ENCODE data around the gene GRM8. TPM values are rescaled to one million over a fixed set of nuclear protein-coding genes. Genes with fewer than 3 reads are reported as not detected.

Gene GRM8
- total RNA-seq, 4 donors from 2014 or later: 1.0 to 5.0 TPM; not detected in 2

DNA sequence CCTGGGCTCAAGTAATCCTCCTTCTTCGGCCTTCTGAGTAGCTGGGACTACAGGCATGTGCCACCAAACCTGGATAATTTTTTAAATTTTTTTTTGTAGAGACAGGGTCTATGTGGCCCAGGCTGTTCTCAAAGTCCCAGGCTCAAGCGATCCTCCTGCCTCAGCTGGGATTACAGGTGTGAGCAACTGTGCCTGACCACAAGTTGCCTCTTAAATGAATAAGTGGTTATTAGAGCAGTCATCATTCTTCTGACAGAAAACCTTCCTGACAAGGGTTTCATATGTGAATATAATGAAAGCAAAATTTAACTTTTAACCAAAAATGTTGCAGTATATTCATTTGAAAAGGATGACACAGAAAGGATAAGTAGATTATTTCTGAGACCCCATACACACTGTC is 532.5 kb downstream of the GRM8 start:
- TF ChIP-seq, protein P1, sequence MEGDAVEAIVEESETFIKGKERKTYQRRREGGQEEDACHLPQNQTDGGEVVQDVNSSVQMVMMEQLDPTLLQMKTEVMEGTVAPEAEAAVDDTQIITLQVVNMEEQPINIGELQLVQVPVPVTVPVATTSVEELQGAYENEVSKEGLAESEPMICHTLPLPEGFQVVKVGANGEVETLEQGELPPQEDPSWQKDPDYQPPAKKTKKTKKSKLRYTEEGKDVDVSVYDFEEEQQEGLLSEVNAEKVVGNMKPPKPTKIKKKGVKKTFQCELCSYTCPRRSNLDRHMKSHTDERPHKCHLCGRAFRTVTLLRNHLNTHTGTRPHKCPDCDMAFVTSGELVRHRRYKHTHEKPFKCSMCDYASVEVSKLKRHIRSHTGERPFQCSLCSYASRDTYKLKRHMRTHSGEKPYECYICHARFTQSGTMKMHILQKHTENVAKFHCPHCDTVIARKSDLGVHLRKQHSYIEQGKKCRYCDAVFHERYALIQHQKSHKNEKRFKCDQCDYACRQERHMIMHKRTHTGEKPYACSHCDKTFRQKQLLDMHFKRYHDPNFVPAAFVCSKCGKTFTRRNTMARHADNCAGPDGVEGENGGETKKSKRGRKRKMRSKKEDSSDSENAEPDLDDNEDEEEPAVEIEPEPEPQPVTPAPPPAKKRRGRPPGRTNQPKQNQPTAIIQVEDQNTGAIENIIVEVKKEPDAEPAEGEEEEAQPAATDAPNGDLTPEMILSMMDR (IDR thresholded peaks at IDR 0.05): no peak
- TF ChIP-seq POLR2A (IDR thresholded peaks at IDR 0.05): no peak
- H3K36me3 ChIP-seq: no peaks in the 10 kb centered on the region

DNA sequence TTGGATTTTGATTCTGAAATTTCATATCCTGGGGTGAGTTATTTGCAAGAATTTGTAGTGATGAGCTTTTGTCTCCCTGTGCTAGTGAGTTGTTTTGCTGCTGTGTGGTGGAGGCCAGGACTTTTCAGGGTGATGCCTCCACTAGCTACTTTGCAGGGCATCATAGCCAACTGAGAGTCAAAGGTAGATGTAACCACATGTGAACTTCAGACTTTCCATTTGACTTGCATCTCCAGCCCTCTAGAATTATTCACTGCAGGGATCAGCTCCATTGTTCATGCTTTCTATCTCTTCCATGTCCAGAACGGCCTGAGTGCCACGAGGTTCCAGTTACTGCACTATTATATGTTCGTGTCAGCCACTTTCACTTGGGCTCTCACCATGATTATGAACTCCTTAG is 534.3 kb downstream of the GRM8 start:
- H3K4me1 ChIP-seq: no peaks in the 10 kb centered on the region
- H3K9me3 ChIP-seq: no peaks in the 10 kb centered on the region
- TF ChIP-seq, protein P1 (IDR thresholded peaks at IDR 0.05): no peak
- TF ChIP-seq POLR2A (IDR thresholded peaks at IDR 0.05): no peak
- no peaks in the 10 kb centered on the region for H3K36me3 ChIP-seq
- no peak for DNase-seq
- H3K27ac ChIP-seq: no peak overlapping the region
- no peak overlapping the region for H3K4me3 ChIP-seq
- H3K27me3 ChIP-seq: no peaks in the 10 kb centered on the region

More for the DNA sequence above, 532.5 kb downstream of the GRM8 start:
- Histone ChIP-seq H3K4me1 (no peaks in the 10 kb centered on the region), H3K27me3 (no peaks in the 10 kb centered on the region), H3K27ac (no peak overlapping the region), H3K4me3 (no peak overlapping the region), H3K9me3 (no peaks in the 10 kb centered on the region)
- DNase-seq: no peak

DNA sequence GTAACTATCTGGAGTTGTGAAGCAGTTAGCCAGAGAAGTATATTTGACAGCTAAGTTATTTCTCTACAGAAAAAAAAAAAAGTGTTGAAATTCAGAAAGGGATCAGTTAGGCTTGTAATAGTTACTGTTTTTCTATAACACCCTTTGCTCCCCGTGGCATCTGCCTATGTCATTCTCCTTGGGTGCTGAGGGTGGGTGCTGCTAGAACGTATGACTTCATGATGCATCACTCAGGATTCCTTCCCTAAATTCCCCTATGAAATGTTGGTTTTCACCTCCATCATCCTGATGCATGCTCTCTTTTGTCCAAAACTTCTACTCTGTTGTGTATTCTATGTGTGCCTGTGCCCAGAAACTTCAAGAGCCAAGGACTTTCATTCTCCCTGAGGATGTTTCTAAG is 536.4 kb downstream of the GRM8 start:
- Histone ChIP-seq H3K4me1 (no peaks in the 10 kb centered on the region), H3K36me3 (no peaks in the 10 kb centered on the region), H3K27ac (no peak overlapping the region), H3K27me3 (no peaks in the 10 kb centered on the region), H3K4me3 (no peak overlapping the region), H3K9me3 (no peaks in the 10 kb centered on the region)
- no peak for TF ChIP-seq POLR2A (IDR thresholded peaks at IDR 0.05)
- TF ChIP-seq, protein P1 (IDR thresholded peaks at IDR 0.05): no peak
- no peak for DNase-seq

DNA sequence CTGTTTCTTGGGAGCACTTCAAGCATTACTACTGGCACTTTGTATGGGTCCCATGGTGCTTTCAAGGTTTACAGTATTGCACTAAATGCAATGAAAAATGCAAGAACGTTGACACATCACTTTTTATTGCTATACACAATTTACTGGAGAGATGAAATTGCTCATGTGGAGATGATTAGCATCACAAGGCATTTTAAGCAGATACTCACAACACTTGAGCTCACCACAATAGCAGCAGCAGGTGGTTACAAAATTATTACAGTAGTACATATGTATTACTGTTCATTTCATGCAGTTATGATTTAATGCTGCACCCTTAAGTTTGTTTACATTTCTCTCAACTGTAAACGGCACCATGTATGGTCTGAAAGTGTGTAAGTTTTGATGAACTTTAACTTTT is 537.7 kb downstream of the GRM8 start:
- no peak for TF ChIP-seq POLR2A (IDR thresholded peaks at IDR 0.05)
- TF ChIP-seq, protein P1 (IDR thresholded peaks at IDR 0.05): no peak
- Histone ChIP-seq H3K27ac (no peak overlapping the region), H3K9me3 (peaks cover 0 to 6% (median 0%) of the 10 kb centered on the region in 4 donors), H3K36me3 (no peaks in the 10 kb centered on the region), H3K4me1 (no peaks in the 10 kb centered on the region), H3K27me3 (no peaks in the 10 kb centered on the region), H3K4me3 (no peak overlapping the region)
- no peak for DNase-seq

DNA sequence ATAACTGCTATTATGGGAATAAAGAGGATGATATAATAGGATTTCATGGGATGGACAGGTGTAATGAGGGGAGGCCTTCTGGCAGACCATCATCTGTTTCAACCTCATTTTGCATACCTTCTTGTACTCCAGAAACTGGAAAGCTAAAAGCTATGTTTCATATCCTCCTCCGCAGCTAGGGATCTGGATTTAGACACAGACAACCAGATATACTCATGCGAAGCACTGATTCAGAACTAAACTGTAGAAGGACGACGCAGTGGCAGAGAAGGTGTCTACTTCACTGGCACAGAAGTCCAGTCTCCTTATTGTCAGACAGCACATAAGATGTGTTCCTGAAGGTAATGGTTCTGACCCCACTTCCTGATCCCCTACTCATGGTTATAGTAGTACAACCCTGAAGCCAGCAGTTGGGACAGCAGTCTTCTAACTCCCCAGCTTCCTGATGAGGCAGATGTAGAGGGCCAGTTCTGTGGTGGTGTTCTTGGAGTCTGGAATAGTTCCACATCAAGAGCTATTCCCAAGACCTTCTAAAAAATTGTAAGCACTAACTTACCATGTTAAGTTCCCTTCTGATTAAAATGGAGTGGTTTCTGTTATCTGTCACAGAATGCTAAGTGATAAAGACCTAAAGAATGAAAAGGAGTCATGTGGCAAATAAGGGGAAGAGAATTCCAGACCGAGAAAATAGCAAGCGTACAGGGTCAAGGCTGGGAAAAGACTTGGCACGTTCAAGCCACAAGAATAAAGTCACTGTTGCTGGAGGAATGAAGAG is 550.3 kb downstream of the GRM8 start:
- Histone ChIP-seq H3K27me3 (no peaks in the 10 kb centered on the region), H3K27ac (no peak overlapping the region), H3K9me3 (no peaks in the 10 kb centered on the region), H3K4me1 (no peaks in the 10 kb centered on the region), H3K4me3 (no peak overlapping the region), H3K36me3 (no peaks in the 10 kb centered on the region)
- DNase-seq: no peak
- TF ChIP-seq, protein P1 (IDR thresholded peaks at IDR 0.05): no peak
- no peak for TF ChIP-seq POLR2A (IDR thresholded peaks at IDR 0.05)
